HepG2 (cell line): ENCODE measurements around the gene ANKRD35. TPM values are rescaled to one million over a fixed set of nuclear protein-coding genes. Genes with fewer than 3 reads are reported as not detected.

ENCODE experiments used
- ATAC-seq: fragments of 200-7000 bp; cut with Tn5 transposase; 3 replicates; pipeline ENCODE4 v1.9.1; 2020; ENCODE audit warnings: mild to moderate bottlenecking, moderate library complexity
- BruUV-seq: library from RNA; stranded (reverse); fragments of 400-500 nt; replicated peaks from 2 replicates; lab custom pipeline; 2021; lab: Mats Ljungman, UMichigan
- CTCF ChIA-PET: fragments of 300-600 bp; formaldehyde crosslinking; extraction: SDS; loops from one replicate; lab custom pipeline; 2021; ENCODE audit warnings: low total read pairs, inconsistent platforms, low intra/inter-chr PET ratio; lab: Yijun Ruan, JAX
- POLR2A ChIA-PET: fragments of 350-600 bp; sonication (Branson Sonifier 250); formaldehyde crosslinking; loops from one replicate; lab custom pipeline; 2020; ENCODE audit warnings: antibody characterized with exemption, inconsistent platforms; lab: Yijun Ruan, JAX
- DNase-seq: peaks from one replicate; pipeline ENCODE4 v3.0.0-alpha.2; 2015; ENCODE audit warnings: low spot score
- FAIRE-seq: peaks from 3 replicates; lab custom pipeline; 2011; peaks lifted over from hg19 to GRCh38; lab: Jason Lieb, UNC
- H2AFZ ChIP-seq: one replicate; pipeline ENCODE4 v1.6.1; 2011; ENCODE audit warnings: low read length, inconsistent platforms
- H3K27ac ChIP-seq: fragments of 300-600 bp; 3 replicates; pipeline ENCODE4 v1.8.0; 2011; ENCODE audit warnings: mixed run types, mild to moderate bottlenecking, mixed read lengths, low read length, inconsistent platforms; ENCODE audit not compliant: insufficient read depth; ENCODE audit errors: extremely low read length
- H3K27me3 ChIP-seq, 2 experiments: fragments of 200-600 bp in 1 of 2; 2 replicates in 1 of 2; 3 replicates in 1 of 2; pipeline versions ENCODE4 v1.6.0 to v1.8.0; 2011; ENCODE audit warnings: low read length in 2 of 2, mild to moderate bottlenecking in 2 of 2, moderate library complexity in 2 of 2, inconsistent platforms in 1 of 2; ENCODE audit not compliant: insufficient read depth in 2 of 2, control insufficient read depth in 1 of 2
- H3K36me3 ChIP-seq, 2 experiments: fragments of 200-600 bp in 1 of 2; replicated peaks in 1 of 2; 2 replicates in 1 of 2; 3 replicates in 1 of 2; pipeline versions ENCODE4 v1.5.1 to v1.8.0; 2011; ENCODE audit warnings: low read length in 2 of 2, inconsistent platforms in 1 of 2; ENCODE audit not compliant: insufficient read depth in 2 of 2, control insufficient read depth in 1 of 2
- H3K4me1 ChIP-seq: 2 replicates; pipeline ENCODE4 v1.5.1; 2012; ENCODE audit warnings: low read length, inconsistent platforms; ENCODE audit not compliant: insufficient read depth
- H3K4me2 ChIP-seq: 2 replicates; pipeline ENCODE4 v1.6.0; 2011; ENCODE audit warnings: low read depth, low read length, inconsistent platforms
- H3K4me3 ChIP-seq, 3 experiments: fragments of 200-600 bp in 1 of 3; sonication (generic), shearing (Covaris generic) in 1 of 3; replicated peaks in 1 of 3; 2 replicates each; pipeline ENCODE4 v1.5.1; 2011 to 2016; ENCODE audit warnings: low read length in 3 of 3, inconsistent platforms in 2 of 3, low read depth in 2 of 3, mild to moderate bottlenecking in 2 of 3, control low read depth in 1 of 3, mixed read lengths in 1 of 3; ENCODE audit not compliant: insufficient read depth in 1 of 3
- H3K79me2 ChIP-seq: one replicate; pipeline ENCODE4 v1.6.1; 2011; ENCODE audit warnings: low read length, inconsistent platforms; ENCODE audit not compliant: insufficient read depth
- H3K9ac ChIP-seq: 2 replicates; pipeline ENCODE4 v1.6.0; 2011; ENCODE audit warnings: mild to moderate bottlenecking, low read depth, low read length, inconsistent platforms; ENCODE audit not compliant: insufficient read depth
- H3K9me3 ChIP-seq: 2 replicates; pipeline ENCODE4 v1.5.1; 2012; ENCODE audit warnings: mild to moderate bottlenecking, low read length
- H4K20me1 ChIP-seq: 2 replicates; pipeline ENCODE4 v1.6.0; 2011; ENCODE audit warnings: inconsistent platforms, mild to moderate bottlenecking, low read length, moderate library complexity; ENCODE audit not compliant: insufficient read depth
- ATF1 ChIP-seq: IDR thresholded peaks from 2 replicates; pipeline ENCODE4 v1.6.1; 2016; ENCODE audit warnings: mild to moderate bottlenecking, control low read depth
- BATF2 ChIP-seq: sonication (generic); formaldehyde crosslinking; IDR thresholded peaks from 2 replicates; pipeline ENCODE4 v1.8.0; 2022; ENCODE audit warnings: mild to moderate bottlenecking, missing genetic modification reagents, moderate library complexity
- GTF3A ChIP-seq: sonication (generic); formaldehyde crosslinking; conservative IDR thresholded peaks from 2 replicates; pipeline ENCODE4 v1.4.0; 2020; ENCODE audit warnings: mild to moderate bottlenecking, missing genetic modification reagents
- LCORL ChIP-seq, 2 experiments: fragments of 450-650 bp in 1 of 2; sonication (generic) in 1 of 2; formaldehyde crosslinking in 1 of 2; IDR thresholded peaks; 2 replicates each; pipeline versions ENCODE4 v1.5.0 to v1.6.1; 2017 to 2020; ENCODE audit warnings: antibody characterized with exemption in 1 of 2, missing genetic modification reagents in 1 of 2
- NBN ChIP-seq: fragments of 450-650 bp; conservative IDR thresholded peaks from 2 replicates; pipeline ENCODE4 v1.6.1; 2017
- POGK ChIP-seq: sonication (generic); formaldehyde crosslinking; conservative IDR thresholded peaks from 2 replicates; pipeline ENCODE4 v1.8.0; 2022; ENCODE audit warnings: mild to moderate bottlenecking, moderate library complexity, missing genetic modification reagents
- POLR2G ChIP-seq: fragments of 200-400 bp; formaldehyde crosslinking; IDR thresholded peaks from 2 replicates; pipeline ENCODE4 v1.6.1; 2018; ENCODE audit warnings: mild to moderate bottlenecking, low read depth, low read length, moderate library complexity
- TIGD3 ChIP-seq: sonication (generic); formaldehyde crosslinking; IDR thresholded peaks from 2 replicates; pipeline ENCODE4 v1.5.1; 2020; ENCODE audit warnings: mild to moderate bottlenecking, missing genetic modification reagents, borderline replicate concordance
- XRCC5 ChIP-seq: fragments of 200-400 bp; formaldehyde crosslinking; optimal IDR thresholded peaks from 2 replicates; pipeline ENCODE3; 2017; ENCODE audit warnings: mild to moderate bottlenecking, low read length
- ZBTB46 ChIP-seq: sonication (generic); formaldehyde crosslinking; IDR thresholded peaks from 2 replicates; pipeline ENCODE4 v1.4.0; 2020; ENCODE audit warnings: mild to moderate bottlenecking, missing genetic modification reagents, borderline replicate concordance
- ZNF263 ChIP-seq: sonication (generic); formaldehyde crosslinking; IDR thresholded peaks from 2 replicates; pipeline ENCODE4 v1.4.0; 2020; ENCODE audit warnings: missing genetic modification reagents
- ZNF343 ChIP-seq: sonication (generic); formaldehyde crosslinking; IDR thresholded peaks from 2 replicates; pipeline ENCODE4 v1.4.0; 2020; ENCODE audit warnings: mild to moderate bottlenecking, missing genetic modification reagents
- ZNF790 ChIP-seq: sonication (generic); formaldehyde crosslinking; IDR thresholded peaks from 2 replicates; pipeline ENCODE4 v1.8.0; 2022; ENCODE audit warnings: missing genetic modification reagents, mild to moderate bottlenecking, borderline replicate concordance
- ZNF878 ChIP-seq: sonication (generic); formaldehyde crosslinking; IDR thresholded peaks from 2 replicates; pipeline ENCODE4 v1.8.1; 2023; ENCODE audit warnings: mild to moderate bottlenecking, missing genetic modification reagents, moderate library complexity
- WGBS: methylation state at CpG from one replicate; pipeline ENCODE4 v1.1.6; 2017; ENCODE audit warnings: low lambda C conversion rate; 5-methylcytosine and 5-hydroxymethylcytosine counted together
- in situ Hi-C: cut with HindIII; loops from 2 replicates; pipeline ENCODE4 v1.10.0; 2017; ENCODE audit warnings: low pct_unique_long_range_greater_than_20kb; ENCODE audit not compliant: extremely low pct_ligation_motif_present
- intact Hi-C: fragments of 100-400 bp; cut with micrococcal nuclease; formaldehyde crosslinking; loops from one replicate; pipeline ENCODE4 v1.10.0; 2022; ENCODE audit not compliant: unreplicated experiment
- polyA plus RNA-seq, 8 experiments: library from polyadenylated mRNA; depleted of rRNA in 3 of 8; stranded (reverse) in 7 of 8; unstranded in 1 of 8; fragments of >200 nt; fragmentation: Illumina TruSeq in 4 of 8; extraction: Trizol in 4 of 8; gene quantifications; 2 replicates each; pipeline versions ENCODE4 v1.2.1 to v1.2.3, GENCODE V29; 2011 to 2016; ENCODE audit warnings: low read depth in 4 of 8, missing spikeins in 1 of 8, mixed read lengths in 1 of 8; ENCODE audit not compliant: insufficient read depth in 1 of 8
- total RNA-seq, 5 experiments: library from RNA; depleted of rRNA; stranded (reverse); fragments of >200 nt; fragmentation: Illumina TruSeq; extraction: Trizol; gene quantifications; 2 replicates each; pipeline ENCODE4 v1.2.3, GENCODE V29; 2016; ENCODE audit warnings: low read depth in 1 of 5

The ANKRD35 gene
- total and polyA plus RNA-seq, 2 of the 13 experiments (the other 11 are each of a cell fraction or from before 2014, with no cell fraction given), result 0.02 TPM; not detected in 1

- no peak for DNase-seq
- Histone ChIP-seq H3K9ac (peak overlapping the region; percentile 42; the same call in 1 of the 2 replicates), H3K36me3 (no peaks in the 10 kb centered on the region), H3K4me3 (no peak overlapping the region; a peak in 1 of 6 replicates), H3K27ac (peak overlapping the region; percentile 63), H3K9me3 (no peaks in the 10 kb centered on the region), H3K4me1 (peaks cover 81% of the 10 kb centered on the region), H3K27me3 (no peaks in the 10 kb centered on the region), H3K79me2 (no peaks in the 10 kb centered on the region), H2AFZ (no peak overlapping the region), H4K20me1 (no peaks in the 10 kb centered on the region), H3K4me2 (peak overlapping the region; percentile 71)
- TF ChIP-seq GTF3A (CRISPR knock-in tag) (no peak), POLR2G (0 out of 2 replicates have a peak, but pooled peaks have one; percentile 6), NBN (no peak), LCORL (IDR thresholded peaks at IDR 0.05) (no peak), LCORL (CRISPR knock-in tag; IDR thresholded peaks at IDR 0.05) (no peak), TIGD3 (no peak), POGK (CRISPR knock-in tag) (no peak), ZNF878 (CRISPR knock-in tag) (0 out of 2 replicates have a peak, but pooled peaks have one; percentile 13), ATF1 (CRISPR knock-in tag) (peak; percentile 8; the same call in 1 of the 2 replicates), ZNF343 (0 out of 2 replicates have a peak, but pooled peaks have one; percentile 20), BATF2 (CRISPR knock-in tag) (no peak), ZBTB46 (CRISPR knock-in tag) (0 out of 2 replicates have a peak, but pooled peaks have one; percentile 28), ZNF263 (CRISPR knock-in tag) (0 out of 2 replicates have a peak, but pooled peaks have one; percentile 15), ZNF790 (CRISPR knock-in tag) (0 out of 2 replicates have a peak, but pooled peaks have one; percentile 33), XRCC5 (no peak)
- intact Hi-C loops (loop anchor here (1.0 to 5.0 kb wide), 6 partner anchors 18 to 121 kb away; partner anchors contain the start of genes ITGA10, LIX1L, PIAS3 and RBM8A), in situ Hi-C loops (no loop called here)
- TSS peak; percentile 97 for BruUV-seq
- ATAC-seq, result peak; percentile 52
- FAIRE-seq, result no peak
- 57% methylated on average over 3 of the region's 3 CpGs for WGBS
- ChIA-PET POLR2A (interaction anchor here (0.9 to 2.9 kb wide), 16 partner anchors 10 to 160 kb away, joined by 3 to 29 read pairs (median 4); partner anchors contain the start of genes ANKRD34A, ITGA10, NUDT17 and PEX11B), CTCF (interaction anchor here (1.0 to 3.3 kb wide), 7 partner anchors 8 to 121 kb away, joined by 3 to 93 read pairs (median 7); partner anchors contain the start of genes ITGA10 and RBM8A)
Measured at GRCh38 chr1:145892486-145893087, 6.9 kb upstream of the ANKRD35 start.
